GM23338 (cell line): Measurements from ENCODE around the gene CHST6. TPM values are rescaled to one million over a fixed set of nuclear protein-coding genes. Genes with fewer than 3 reads are reported as not detected.

ENCODE experiments used
- ATAC-seq: fragments of 200-7000 bp; cut with Tn5 transposase; 3 replicates; pipeline ENCODE4 v1.9.1; 2020
- DNase-seq: peaks from one replicate; pipeline ENCODE4 v3.0.0-alpha.2; 2015; ENCODE audit warnings: low spot score
- H2AFZ ChIP-seq: fragments of 200-600 bp; sonication (generic); 2 replicates; pipeline ENCODE4 v1.8.0; 2016; ENCODE audit warnings: antibody characterized with exemption, mild to moderate bottlenecking, moderate library complexity
- H3F3A ChIP-seq: fragments of 200-600 bp; sonication (generic); replicated peaks from 2 replicates; pipeline ENCODE4 v1.8.0; 2017; ENCODE audit warnings: antibody characterized with exemption, mixed run types, low read depth
- H3K27ac ChIP-seq: fragments of 200-600 bp; sonication (generic); 2 replicates; pipeline ENCODE4 v1.6.1; 2016; ENCODE audit warnings: low read depth
- H3K27me3 ChIP-seq: fragments of 200-600 bp; sonication (generic); 2 replicates; pipeline ENCODE4 v1.8.0; 2016; ENCODE audit warnings: mild to moderate bottlenecking, mixed run types, moderate library complexity; ENCODE audit not compliant: insufficient read depth
- H3K36me3 ChIP-seq: fragments of 200-600 bp; sonication (generic); 2 replicates; pipeline ENCODE4 v1.8.0; 2016; ENCODE audit warnings: mild to moderate bottlenecking; ENCODE audit not compliant: insufficient read depth
- H3K4me1 ChIP-seq: fragments of 200-600 bp; sonication (generic); 2 replicates; pipeline ENCODE4 v1.8.0; 2016; ENCODE audit warnings: mild to moderate bottlenecking, moderate library complexity; ENCODE audit not compliant: insufficient read depth
- H3K4me2 ChIP-seq: fragments of 200-600 bp; sonication (generic); 2 replicates; pipeline ENCODE4 v1.7.1; 2017; ENCODE audit warnings: mixed run types
- H3K4me3 ChIP-seq: fragments of 200-600 bp; sonication (generic); 2 replicates; pipeline ENCODE4 v1.6.1; 2016; ENCODE audit warnings: mixed run types
- H3K79me2 ChIP-seq: fragments of 200-600 bp; sonication (generic); replicated peaks from 2 replicates; pipeline ENCODE4 v1.8.0; 2017; ENCODE audit warnings: mild to moderate bottlenecking; ENCODE audit not compliant: insufficient read depth
- H3K9me2 ChIP-seq: fragments of 200-600 bp; sonication (generic); 2 replicates; pipeline ENCODE4 v1.8.0; 2017; ENCODE audit not compliant: insufficient read depth
- H4K20me1 ChIP-seq: fragments of 200-600 bp; sonication (generic); replicated peaks from 2 replicates; pipeline ENCODE4 v1.8.0; 2017; ENCODE audit warnings: mild to moderate bottlenecking; ENCODE audit not compliant: insufficient read depth
- H3K27ac Mint-ChIP-seq: 2 replicates; pipeline ENCODE4 v1.8.0; 2020; ENCODE audit warnings: inconsistent platforms, mild to moderate bottlenecking, moderate library complexity, mixed read lengths
- H3K27me3 Mint-ChIP-seq: 3 replicates; pipeline ENCODE4 v1.8.0; 2022; ENCODE audit warnings: low read depth, mild to moderate bottlenecking, moderate library complexity, mixed read lengths, inconsistent platforms; ENCODE audit not compliant: insufficient read depth, poor library complexity
- H3K36me3 Mint-ChIP-seq: 3 replicates; pipeline ENCODE4 v1.8.0; 2021; ENCODE audit warnings: low read depth, mild to moderate bottlenecking, inconsistent platforms, moderate library complexity, mixed read lengths
- H3K4me1 Mint-ChIP-seq: 3 replicates; pipeline ENCODE4 v1.8.0; 2020; ENCODE audit warnings: mild to moderate bottlenecking, inconsistent platforms, mixed read lengths
- H3K4me3 Mint-ChIP-seq: 3 replicates; pipeline ENCODE4 v1.8.0; 2021; ENCODE audit warnings: moderate library complexity, mild to moderate bottlenecking, inconsistent platforms, mixed read lengths
- H3K9me3 Mint-ChIP-seq: 3 replicates; pipeline ENCODE4 v1.8.0; 2020; ENCODE audit warnings: moderate library complexity, mild to moderate bottlenecking, inconsistent platforms, mixed read lengths
- CREB1 ChIP-seq: fragments of 250-450 bp; sonication (Bioruptor Pico); IDR thresholded peaks from 2 replicates; pipeline ENCODE4 v1.5.0; 2020; ENCODE audit warnings: low read depth, mild to moderate bottlenecking, moderate library complexity
- EZH2 ChIP-seq: fragments of 200-600 bp; sonication (generic); IDR thresholded peaks from one replicate; pipeline ENCODE4 v1.8.0; 2017; ENCODE audit warnings: antibody characterized with exemption, mild to moderate bottlenecking, low read depth; ENCODE audit not compliant: unreplicated experiment
- EZH2phosphoT487 ChIP-seq: fragments of 200-600 bp; sonication (generic); IDR thresholded peaks from one replicate; pipeline ENCODE4 v1.8.1; 2018; ENCODE audit warnings: antibody characterized with exemption; ENCODE audit not compliant: unreplicated experiment
- NANOG ChIP-seq: IDR thresholded peaks from 2 replicates; pipeline ENCODE4 v1.6.1; 2016; ENCODE audit warnings: antibody characterized with exemption, borderline replicate concordance
- POLR2AphosphoS5 ChIP-seq: IDR thresholded peaks from 2 replicates; pipeline ENCODE4 v1.6.1; 2016; ENCODE audit warnings: antibody characterized with exemption, low read depth
- STAT1 ChIP-seq: IDR thresholded peaks from one replicate; pipeline ENCODE4 v1.6.1; 2016; ENCODE audit warnings: antibody characterized with exemption; ENCODE audit not compliant: unreplicated experiment
- polyA plus RNA-seq: library from polyadenylated mRNA; unstranded; fragments of >200 nt; fragmentation: Nextera tagmentation; extraction: Ambion mirVana; gene quantifications from 2 replicates; pipeline ENCODE4 v1.2.1, GENCODE V29; 2016
- total RNA-seq: library from RNA; depleted of rRNA; stranded (reverse); fragments of >200 nt; shearing (Covaris generic); gene quantifications from 2 replicates; pipeline ENCODE4 v1.2.3, GENCODE V29; 2014
- TF ChIP-seq, protein P1 (sequence below): fragments of 250-450 bp; sonication (Bioruptor Pico); IDR thresholded peaks from 2 replicates; pipeline ENCODE4 v1.5.0; 2020; ENCODE audit warnings: mild to moderate bottlenecking, moderate library complexity
- TF ChIP-seq, protein P2 (sequence below): IDR thresholded peaks from one replicate; pipeline ENCODE4 v1.6.1; 2018; ENCODE audit warnings: antibody characterized with exemption; ENCODE audit not compliant: unreplicated experiment
- TF ChIP-seq, protein P3 (sequence below), 2 experiments: fragments of 200-600 bp in 1 of 2; sonication (generic) in 1 of 2; conservative IDR thresholded peaks; 2 replicates each; pipeline versions ENCODE4 v1.5.1 to v1.6.1; 2016 to 2017; ENCODE audit warnings: antibody characterized with exemption in 2 of 2, low read depth in 2 of 2, mild to moderate bottlenecking in 2 of 2, moderate library complexity in 1 of 2

The CHST6 gene
- total and polyA plus RNA-seq, 2 experiments from 2014 or later = 2.7 to 22.2 TPM

DNA sequence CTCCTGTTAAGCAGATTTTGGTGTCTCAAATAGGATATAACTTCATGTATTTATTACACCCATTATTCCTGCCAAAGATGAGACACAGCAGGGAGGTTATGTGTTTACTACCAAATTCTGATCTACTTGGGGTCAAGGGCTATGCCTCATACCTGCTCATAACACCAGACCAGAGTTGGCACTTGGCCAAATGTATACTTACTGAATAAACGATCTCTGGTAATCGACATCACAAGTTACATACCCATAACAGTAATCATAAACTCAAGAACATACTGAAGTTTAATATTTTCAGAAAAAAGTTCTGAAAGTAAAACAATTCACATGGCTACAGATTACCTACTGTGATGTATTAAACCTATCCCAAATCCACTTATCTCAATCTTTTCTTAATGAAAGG lies 33.7 kb downstream of the CHST6 start:
- no peak for DNase-seq
- Histone ChIP-seq H3K36me3 (no peaks in the 10 kb centered on the region), H3K79me2 (peaks cover 72% of the 10 kb centered on the region), H3K4me2 (no peak overlapping the region), H3K27ac (no peak overlapping the region), H2AFZ (no peak overlapping the region), H4K20me1 (peaks cover 52% of the 10 kb centered on the region), H3K4me3 (no peak overlapping the region), H3K4me1 (peaks cover 20% of the 10 kb centered on the region), H3K9me2 (no peaks in the 10 kb centered on the region), H3K27me3 (no peaks in the 10 kb centered on the region), H3F3A (no peaks in the 10 kb centered on the region)
- Mint-ChIP-seq H3K36me3 (peaks cover 10% of the 10 kb centered on the region), H3K4me1 (peaks cover 46% of the 10 kb centered on the region), H3K27ac (no peak overlapping the region), H3K27me3 (peaks cover 17% of the 10 kb centered on the region), H3K4me3 (no peak overlapping the region), H3K9me3 (no peaks in the 10 kb centered on the region)
- no peak for ATAC-seq
- no peak for TF ChIP-seq EZH2
- TF ChIP-seq, protein P1, sequence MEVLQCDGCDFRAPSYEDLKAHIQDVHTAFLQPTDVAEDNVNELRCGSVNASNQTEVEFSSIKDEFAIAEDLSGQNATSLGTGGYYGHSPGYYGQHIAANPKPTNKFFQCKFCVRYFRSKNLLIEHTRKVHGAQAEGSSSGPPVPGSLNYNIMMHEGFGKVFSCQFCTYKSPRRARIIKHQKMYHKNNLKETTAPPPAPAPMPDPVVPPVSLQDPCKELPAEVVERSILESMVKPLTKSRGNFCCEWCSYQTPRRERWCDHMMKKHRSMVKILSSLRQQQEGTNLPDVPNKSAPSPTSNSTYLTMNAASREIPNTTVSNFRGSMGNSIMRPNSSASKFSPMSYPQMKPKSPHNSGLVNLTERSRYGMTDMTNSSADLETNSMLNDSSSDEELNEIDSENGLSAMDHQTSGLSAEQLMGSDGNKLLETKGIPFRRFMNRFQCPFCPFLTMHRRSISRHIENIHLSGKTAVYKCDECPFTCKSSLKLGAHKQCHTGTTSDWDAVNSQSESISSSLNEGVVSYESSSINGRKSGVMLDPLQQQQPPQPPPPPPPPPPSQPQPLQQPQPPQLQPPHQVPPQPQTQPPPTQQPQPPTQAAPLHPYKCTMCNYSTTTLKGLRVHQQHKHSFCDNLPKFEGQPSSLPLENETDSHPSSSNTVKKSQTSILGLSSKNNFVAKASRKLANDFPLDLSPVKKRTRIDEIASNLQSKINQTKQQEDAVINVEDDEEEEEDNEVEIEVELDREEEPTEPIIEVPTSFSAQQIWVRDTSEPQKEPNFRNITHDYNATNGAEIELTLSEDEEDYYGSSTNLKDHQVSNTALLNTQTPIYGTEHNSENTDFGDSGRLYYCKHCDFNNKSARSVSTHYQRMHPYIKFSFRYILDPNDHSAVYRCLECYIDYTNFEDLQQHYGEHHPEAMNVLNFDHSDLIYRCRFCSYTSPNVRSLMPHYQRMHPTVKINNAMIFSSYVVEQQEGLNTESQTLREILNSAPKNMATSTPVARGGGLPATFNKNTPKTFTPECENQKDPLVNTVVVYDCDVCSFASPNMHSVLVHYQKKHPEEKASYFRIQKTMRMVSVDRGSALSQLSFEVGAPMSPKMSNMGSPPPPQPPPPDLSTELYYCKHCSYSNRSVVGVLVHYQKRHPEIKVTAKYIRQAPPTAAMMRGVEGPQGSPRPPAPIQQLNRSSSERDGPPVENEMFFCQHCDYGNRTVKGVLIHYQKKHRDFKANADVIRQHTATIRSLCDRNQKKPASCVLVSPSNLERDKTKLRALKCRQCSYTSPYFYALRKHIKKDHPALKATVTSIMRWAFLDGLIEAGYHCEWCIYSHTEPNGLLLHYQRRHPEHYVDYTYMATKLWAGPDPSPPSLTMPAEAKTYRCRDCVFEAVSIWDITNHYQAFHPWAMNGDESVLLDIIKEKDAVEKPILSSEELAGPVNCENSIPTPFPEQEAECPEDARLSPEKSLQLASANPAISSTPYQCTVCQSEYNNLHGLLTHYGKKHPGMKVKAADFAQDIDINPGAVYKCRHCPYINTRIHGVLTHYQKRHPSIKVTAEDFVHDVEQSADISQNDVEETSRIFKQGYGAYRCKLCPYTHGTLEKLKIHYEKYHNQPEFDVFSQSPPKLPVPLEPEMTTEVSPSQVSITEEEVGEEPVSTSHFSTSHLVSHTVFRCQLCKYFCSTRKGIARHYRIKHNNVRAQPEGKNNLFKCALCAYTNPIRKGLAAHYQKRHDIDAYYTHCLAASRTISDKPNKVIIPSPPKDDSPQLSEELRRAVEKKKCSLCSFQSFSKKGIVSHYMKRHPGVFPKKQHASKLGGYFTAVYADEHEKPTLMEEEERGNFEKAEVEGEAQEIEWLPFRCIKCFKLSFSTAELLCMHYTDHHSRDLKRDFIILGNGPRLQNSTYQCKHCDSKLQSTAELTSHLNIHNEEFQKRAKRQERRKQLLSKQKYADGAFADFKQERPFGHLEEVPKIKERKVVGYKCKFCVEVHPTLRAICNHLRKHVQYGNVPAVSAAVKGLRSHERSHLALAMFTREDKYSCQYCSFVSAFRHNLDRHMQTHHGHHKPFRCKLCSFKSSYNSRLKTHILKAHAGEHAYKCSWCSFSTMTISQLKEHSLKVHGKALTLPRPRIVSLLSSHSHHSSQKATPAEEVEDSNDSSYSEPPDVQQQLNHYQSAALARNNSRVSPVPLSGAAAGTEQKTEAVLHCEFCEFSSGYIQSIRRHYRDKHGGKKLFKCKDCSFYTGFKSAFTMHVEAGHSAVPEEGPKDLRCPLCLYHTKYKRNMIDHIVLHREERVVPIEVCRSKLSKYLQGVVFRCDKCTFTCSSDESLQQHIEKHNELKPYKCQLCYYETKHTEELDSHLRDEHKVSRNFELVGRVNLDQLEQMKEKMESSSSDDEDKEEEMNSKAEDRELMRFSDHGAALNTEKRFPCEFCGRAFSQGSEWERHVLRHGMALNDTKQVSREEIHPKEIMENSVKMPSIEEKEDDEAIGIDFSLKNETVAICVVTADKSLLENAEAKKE = no peak
- TF ChIP-seq POLR2AphosphoS5 = no peak
- TF ChIP-seq STAT1 = no peak
- TF ChIP-seq NANOG = no peak
- TF ChIP-seq CREB1 = no peak
- TF ChIP-seq, protein P2, sequence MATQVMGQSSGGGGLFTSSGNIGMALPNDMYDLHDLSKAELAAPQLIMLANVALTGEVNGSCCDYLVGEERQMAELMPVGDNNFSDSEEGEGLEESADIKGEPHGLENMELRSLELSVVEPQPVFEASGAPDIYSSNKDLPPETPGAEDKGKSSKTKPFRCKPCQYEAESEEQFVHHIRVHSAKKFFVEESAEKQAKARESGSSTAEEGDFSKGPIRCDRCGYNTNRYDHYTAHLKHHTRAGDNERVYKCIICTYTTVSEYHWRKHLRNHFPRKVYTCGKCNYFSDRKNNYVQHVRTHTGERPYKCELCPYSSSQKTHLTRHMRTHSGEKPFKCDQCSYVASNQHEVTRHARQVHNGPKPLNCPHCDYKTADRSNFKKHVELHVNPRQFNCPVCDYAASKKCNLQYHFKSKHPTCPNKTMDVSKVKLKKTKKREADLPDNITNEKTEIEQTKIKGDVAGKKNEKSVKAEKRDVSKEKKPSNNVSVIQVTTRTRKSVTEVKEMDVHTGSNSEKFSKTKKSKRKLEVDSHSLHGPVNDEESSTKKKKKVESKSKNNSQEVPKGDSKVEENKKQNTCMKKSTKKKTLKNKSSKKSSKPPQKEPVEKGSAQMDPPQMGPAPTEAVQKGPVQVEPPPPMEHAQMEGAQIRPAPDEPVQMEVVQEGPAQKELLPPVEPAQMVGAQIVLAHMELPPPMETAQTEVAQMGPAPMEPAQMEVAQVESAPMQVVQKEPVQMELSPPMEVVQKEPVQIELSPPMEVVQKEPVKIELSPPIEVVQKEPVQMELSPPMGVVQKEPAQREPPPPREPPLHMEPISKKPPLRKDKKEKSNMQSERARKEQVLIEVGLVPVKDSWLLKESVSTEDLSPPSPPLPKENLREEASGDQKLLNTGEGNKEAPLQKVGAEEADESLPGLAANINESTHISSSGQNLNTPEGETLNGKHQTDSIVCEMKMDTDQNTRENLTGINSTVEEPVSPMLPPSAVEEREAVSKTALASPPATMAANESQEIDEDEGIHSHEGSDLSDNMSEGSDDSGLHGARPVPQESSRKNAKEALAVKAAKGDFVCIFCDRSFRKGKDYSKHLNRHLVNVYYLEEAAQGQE = no peak
- TF ChIP-seq EZH2phosphoT487 = no peak
- TF ChIP-seq, protein P3, sequence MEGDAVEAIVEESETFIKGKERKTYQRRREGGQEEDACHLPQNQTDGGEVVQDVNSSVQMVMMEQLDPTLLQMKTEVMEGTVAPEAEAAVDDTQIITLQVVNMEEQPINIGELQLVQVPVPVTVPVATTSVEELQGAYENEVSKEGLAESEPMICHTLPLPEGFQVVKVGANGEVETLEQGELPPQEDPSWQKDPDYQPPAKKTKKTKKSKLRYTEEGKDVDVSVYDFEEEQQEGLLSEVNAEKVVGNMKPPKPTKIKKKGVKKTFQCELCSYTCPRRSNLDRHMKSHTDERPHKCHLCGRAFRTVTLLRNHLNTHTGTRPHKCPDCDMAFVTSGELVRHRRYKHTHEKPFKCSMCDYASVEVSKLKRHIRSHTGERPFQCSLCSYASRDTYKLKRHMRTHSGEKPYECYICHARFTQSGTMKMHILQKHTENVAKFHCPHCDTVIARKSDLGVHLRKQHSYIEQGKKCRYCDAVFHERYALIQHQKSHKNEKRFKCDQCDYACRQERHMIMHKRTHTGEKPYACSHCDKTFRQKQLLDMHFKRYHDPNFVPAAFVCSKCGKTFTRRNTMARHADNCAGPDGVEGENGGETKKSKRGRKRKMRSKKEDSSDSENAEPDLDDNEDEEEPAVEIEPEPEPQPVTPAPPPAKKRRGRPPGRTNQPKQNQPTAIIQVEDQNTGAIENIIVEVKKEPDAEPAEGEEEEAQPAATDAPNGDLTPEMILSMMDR (conservative IDR thresholded peaks at IDR 0.05; ENCODE audit: low read depth in 2 of 2) = no peak
